PC-3 (cell line): Measurements from ENCODE around the gene SYNGR4. TPM values are rescaled to one million over a fixed set of nuclear protein-coding genes. Genes with fewer than 3 reads are reported as not detected.

ENCODE experiments used
- ATAC-seq: fragments of 200-7000 bp; cut with Tn5 transposase; 2 replicates; pipeline ENCODE4 v1.9.1; 2020; ENCODE audit warnings: mild to moderate bottlenecking, moderate library complexity
- BruUV-seq: library from RNA; stranded (reverse); fragments of 400-500 nt; replicated peaks from 2 replicates; lab custom pipeline; 2021; lab: Mats Ljungman, UMichigan
- CTCF ChIA-PET: fragments of 300-600 bp; sonication (Branson Sonifier 250); formaldehyde crosslinking; loops from one replicate; lab custom pipeline; 2022; ENCODE audit warnings: antibody characterized with exemption; lab: Charles Lee
- POLR2A ChIA-PET: fragments of 300-600 bp; sonication (Branson Sonifier 250); formaldehyde crosslinking; loops from one replicate; lab custom pipeline; 2022; ENCODE audit warnings: antibody characterized with exemption; ENCODE audit not compliant: unreplicated experiment; lab: Charles Lee
- DNase-seq: peaks from one replicate; pipeline ENCODE4 v3.0.0-alpha.2; 2015
- H2AFZ ChIP-seq: fragments of 300-600 bp; sonication (generic); 2 replicates; pipeline ENCODE4 v1.6.0; 2016; ENCODE audit warnings: antibody characterized with exemption, low read length
- H3F3A ChIP-seq: fragments of 300-600 bp; sonication (generic); one replicate; pipeline ENCODE4 v1.6.0; 2017; ENCODE audit warnings: antibody characterized with exemption, low read length, control low read depth, mild to moderate bottlenecking; ENCODE audit not compliant: unreplicated experiment
- H3K27ac ChIP-seq: fragments of 300-600 bp; sonication (generic); 2 replicates; pipeline ENCODE4 v1.5.1; 2016; ENCODE audit warnings: mild to moderate bottlenecking, low read length
- H3K27me3 ChIP-seq: fragments of 300-600 bp; sonication (generic); 2 replicates; pipeline ENCODE4 v1.6.1; 2016; ENCODE audit warnings: low read length, mixed read lengths
- H3K36me3 ChIP-seq: fragments of 300-600 bp; sonication (generic); 2 replicates; pipeline ENCODE4 v1.6.1; 2016; ENCODE audit warnings: low read depth, mixed run types, low read length, mixed read lengths
- H3K4me1 ChIP-seq: fragments of 300-600 bp; sonication (generic); 2 replicates; pipeline ENCODE4 v1.5.1; 2016; ENCODE audit warnings: low read length; ENCODE audit not compliant: insufficient read depth
- H3K4me2 ChIP-seq: fragments of 300-600 bp; sonication (generic); 2 replicates; pipeline ENCODE4 v1.6.0; 2016; ENCODE audit warnings: low read length
- H3K4me3 ChIP-seq: fragments of 300-600 bp; sonication (generic); 2 replicates; pipeline ENCODE4 v1.5.1; 2016; ENCODE audit warnings: mild to moderate bottlenecking, low read length, mixed read lengths
- H3K79me2 ChIP-seq: fragments of 300-600 bp; sonication (generic); 2 replicates; pipeline ENCODE4 v1.6.1; 2017; ENCODE audit warnings: low read length, mixed read lengths
- H3K9ac ChIP-seq: fragments of 300-600 bp; sonication (generic); 2 replicates; pipeline ENCODE4 v1.6.0; 2016; ENCODE audit warnings: mild to moderate bottlenecking, low read length
- H3K9me2 ChIP-seq: fragments of 300-600 bp; sonication (generic); replicated peaks from 2 replicates; pipeline ENCODE4 v1.6.1; 2016; ENCODE audit warnings: mixed run types, low read length, mixed read lengths
- H3K9me3 ChIP-seq: fragments of 300-600 bp; sonication (generic); 2 replicates; pipeline ENCODE4 v1.6.1; 2016; ENCODE audit warnings: low read length, mixed read lengths
- H4K20me1 ChIP-seq: fragments of 300-600 bp; sonication (generic); 2 replicates; pipeline ENCODE4 v1.6.1; 2016; ENCODE audit warnings: low read length, mixed read lengths
- CTCF ChIP-seq: fragments of 300-600 bp; sonication (generic); conservative IDR thresholded peaks from 2 replicates; pipeline ENCODE4 v1.5.1; 2017; ENCODE audit warnings: antibody characterized with exemption, low read depth, mild to moderate bottlenecking, low read length
- EZH2 ChIP-seq: fragments of 300-600 bp; sonication (generic); IDR thresholded peaks from one replicate; pipeline ENCODE4 v1.6.1; 2017; ENCODE audit warnings: antibody characterized with exemption, mild to moderate bottlenecking, low read length; ENCODE audit not compliant: unreplicated experiment
- EZH2phosphoT487 ChIP-seq: fragments of 300-600 bp; sonication (generic); IDR thresholded peaks from 2 replicates; pipeline ENCODE4 v1.6.1; 2018; ENCODE audit warnings: mild to moderate bottlenecking, antibody characterized with exemption, low read length, borderline replicate concordance
- intact Hi-C: fragments of 100-400 bp; cut with micrococcal nuclease; formaldehyde crosslinking; loops from 2 replicates; pipeline ENCODE4 v1.9.0; 2023
- total RNA-seq: library from RNA; depleted of rRNA; stranded (reverse); fragments of >200 nt; gene quantifications from 2 replicates; pipeline ENCODE4 v1.2.3, GENCODE V29; 2014

The SYNGR4 gene
- total RNA-seq, 1 experiment from 2014 or later: not detected

DNA sequence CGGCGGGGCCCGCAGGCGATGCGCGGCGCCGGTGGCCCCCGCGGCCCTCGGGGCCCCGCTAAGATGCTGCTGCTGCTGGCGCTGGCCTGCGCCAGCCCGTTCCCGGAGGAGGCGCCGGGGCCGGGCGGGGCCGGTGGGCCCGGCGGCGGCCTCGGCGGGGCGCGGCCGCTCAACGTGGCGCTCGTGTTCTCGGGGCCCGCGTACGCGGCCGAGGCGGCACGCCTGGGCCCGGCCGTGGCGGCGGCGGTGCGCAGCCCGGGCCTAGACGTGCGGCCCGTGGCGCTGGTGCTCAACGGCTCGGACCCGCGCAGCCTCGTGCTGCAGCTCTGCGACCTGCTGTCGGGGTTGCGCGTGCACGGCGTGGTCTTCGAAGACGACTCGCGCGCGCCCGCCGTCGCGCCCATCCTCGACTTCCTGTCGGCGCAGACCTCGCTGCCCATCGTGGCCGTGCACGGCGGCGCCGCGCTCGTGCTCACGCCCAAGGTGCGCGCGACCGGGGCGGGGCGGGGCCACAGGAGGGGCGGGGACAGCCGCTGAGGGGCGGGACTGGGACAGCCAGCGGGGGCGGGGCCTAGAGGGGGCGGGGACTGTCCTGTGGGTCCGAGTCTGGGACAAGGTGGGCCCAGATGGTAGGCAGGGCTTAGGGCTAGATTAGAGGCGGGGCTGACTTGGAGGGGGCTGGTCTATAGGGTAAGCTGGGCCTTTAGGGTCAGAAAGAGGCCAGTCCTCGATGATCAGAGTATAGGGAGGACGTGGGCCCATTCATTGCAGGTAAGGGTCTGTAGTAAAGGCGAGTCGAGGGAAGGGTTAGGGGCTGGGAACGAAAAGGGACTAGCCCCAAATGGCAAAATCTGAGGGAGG, 34.4 kb downstream of the SYNGR4 start:
- Histone ChIP-seq H4K20me1 (no peaks in the 10 kb centered on the region), H3K27ac (no peak overlapping the region), H3K9ac (peak overlapping the region; percentile 63), H3K4me3 (peak overlapping the region; percentile 64), H3K4me2 (peak overlapping the region; percentile 81), H3K79me2 (no peaks in the 10 kb centered on the region), H3K4me1 (peaks cover 9% of the 10 kb centered on the region), H3K27me3 (no peaks in the 10 kb centered on the region; the same call in 1 of the 2 replicates), H3F3A (no peaks in the 10 kb centered on the region), H3K9me2 (no peaks in the 10 kb centered on the region), H2AFZ (peak overlapping the region; percentile 67; the same call in 1 of the 2 replicates), H3K9me3 (no peaks in the 10 kb centered on the region), H3K36me3 (no peaks in the 10 kb centered on the region)
- no TSS peak for BruUV-seq
- CTCF ChIA-PET: no interaction called here
- POLR2A ChIA-PET: no interaction called here
- intact Hi-C loops: no loop called here
- DNase-seq (peak; percentile 68), ATAC-seq (peak; percentile 52)
- no peak for TF ChIP-seq EZH2
- no peak for TF ChIP-seq CTCF
- TF ChIP-seq EZH2phosphoT487: no peak

- Histone ChIP-seq H4K20me1 (no peaks in the 10 kb centered on the region), H3K36me3 (no peaks in the 10 kb centered on the region), H3K9me3 (no peaks in the 10 kb centered on the region), H3K4me2 (no peak overlapping the region), H3K79me2 (no peaks in the 10 kb centered on the region), H3K4me1 (peaks cover 6% of the 10 kb centered on the region), H3K27ac (no peak overlapping the region), H2AFZ (no peak overlapping the region), H3K27me3 (no peaks in the 10 kb centered on the region; the same call in 1 of the 2 replicates), H3K4me3 (no peak overlapping the region), H3K9me2 (no peaks in the 10 kb centered on the region), H3K9ac (no peak overlapping the region), H3F3A (no peaks in the 10 kb centered on the region)
- CTCF ChIA-PET: no interaction called here
- BruUV-seq: no TSS peak
- ATAC-seq: peak; percentile 42
- POLR2A ChIA-PET: no interaction called here
- TF ChIP-seq EZH2: no peak
- TF ChIP-seq CTCF: no peak
- TF ChIP-seq EZH2phosphoT487: no peak
- intact Hi-C loops: no loop called here
- peak; percentile 41 for DNase-seq
Measured at GRCh38 chr19:48400018-48400742, 36.0 kb downstream of the SYNGR4 start.
